KBM-7 (cell line): Measurements from ENCODE around the gene CAMK1D.

ENCODE experiments used
- DNase-seq: peaks from one replicate; pipeline ENCODE4 v3.0.0-alpha.2; 2015
- in situ Hi-C: fragments of 300-500 bp; cut with MboI; formaldehyde crosslinking; loops from 2 replicates; pipeline ENCODE4 v1.14.3; 2020; ENCODE audit warnings: low sequenced_read_pairs, low pct_unique_long_range_greater_than_20kb, mixed read lengths

The CAMK1D gene

DNA sequence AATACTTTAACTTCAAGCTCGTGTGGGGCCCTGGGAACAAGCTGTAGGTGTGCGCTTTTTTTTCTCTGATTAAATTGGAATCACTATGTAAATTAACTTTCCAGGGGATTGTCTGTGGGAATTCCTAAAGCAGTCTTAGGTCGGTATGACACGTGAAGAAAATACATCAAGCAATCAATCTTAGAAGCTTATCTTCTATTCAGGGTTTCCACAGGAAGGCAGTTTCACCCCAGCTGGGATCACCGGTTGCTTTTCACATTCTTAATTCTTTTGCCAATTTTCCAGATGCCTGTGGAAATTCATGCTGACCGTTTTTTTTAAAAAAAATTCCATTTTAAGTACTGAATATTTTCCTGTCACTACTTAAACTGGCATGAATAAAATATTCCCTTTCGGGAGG is 41.9 kb downstream of the CAMK1D start:
- DNase-seq, result no peak
- in situ Hi-C loops, result no loop called here

DNA sequence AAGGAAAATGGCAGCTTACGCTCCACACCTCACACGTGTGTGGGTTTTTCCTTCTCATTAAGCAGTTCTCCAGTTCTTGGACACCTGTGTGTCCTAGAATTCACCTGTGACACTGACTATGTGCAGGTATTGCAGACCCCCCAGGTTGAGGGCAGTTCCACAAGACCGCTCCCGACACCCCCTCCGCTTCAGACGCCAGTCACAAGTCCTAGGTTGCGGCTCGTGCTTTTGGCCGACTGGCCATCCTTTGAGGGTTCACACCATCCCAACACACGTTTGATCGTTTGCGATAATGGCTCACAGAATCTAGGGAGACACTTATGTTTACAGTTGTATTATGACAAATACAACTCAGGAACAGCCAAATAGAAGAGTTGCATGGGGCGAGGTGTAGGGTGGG is 44.5 kb downstream of the CAMK1D start:
- in situ Hi-C loops, result no loop called here
- no peak for DNase-seq

DNA sequence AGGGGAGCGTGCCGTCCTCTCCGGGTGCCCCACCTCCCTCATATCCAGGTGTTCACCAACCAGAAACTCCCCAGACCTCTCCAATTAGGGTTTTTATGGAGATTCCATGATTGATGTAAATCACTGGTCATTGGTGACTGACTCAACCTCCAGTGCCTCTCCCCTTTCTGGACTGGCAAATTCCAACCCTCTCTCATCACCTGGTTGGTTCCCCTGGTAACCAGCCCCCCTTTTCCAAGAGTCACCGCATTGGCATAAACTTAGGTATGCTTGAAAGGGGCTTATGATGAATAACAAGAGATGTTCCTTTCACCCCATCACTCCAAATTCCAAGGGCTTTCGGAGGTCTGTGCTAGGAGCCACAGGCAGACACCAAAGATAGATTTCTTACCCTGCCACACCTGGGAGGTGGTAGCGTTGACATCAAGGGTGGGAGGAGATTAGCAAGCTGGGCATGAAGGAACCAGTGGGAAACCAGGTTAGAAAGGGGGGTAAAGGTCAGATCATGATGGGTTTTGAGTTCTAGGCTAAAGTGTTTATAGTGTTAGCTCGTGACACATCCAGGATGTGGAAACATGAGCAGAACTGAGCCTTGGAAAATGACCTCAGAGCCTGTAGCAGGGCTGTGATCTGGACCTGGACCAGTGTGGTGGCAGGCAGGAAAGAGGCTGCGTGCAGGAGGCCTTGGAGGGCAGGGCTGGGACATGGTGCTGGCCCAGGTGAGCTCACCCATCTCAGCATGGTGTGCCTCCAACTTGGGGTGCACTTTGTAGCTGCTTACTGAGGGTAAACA is 45.1 kb downstream of the CAMK1D start:
- in situ Hi-C loops, result no loop called here
- no peak for DNase-seq

DNA sequence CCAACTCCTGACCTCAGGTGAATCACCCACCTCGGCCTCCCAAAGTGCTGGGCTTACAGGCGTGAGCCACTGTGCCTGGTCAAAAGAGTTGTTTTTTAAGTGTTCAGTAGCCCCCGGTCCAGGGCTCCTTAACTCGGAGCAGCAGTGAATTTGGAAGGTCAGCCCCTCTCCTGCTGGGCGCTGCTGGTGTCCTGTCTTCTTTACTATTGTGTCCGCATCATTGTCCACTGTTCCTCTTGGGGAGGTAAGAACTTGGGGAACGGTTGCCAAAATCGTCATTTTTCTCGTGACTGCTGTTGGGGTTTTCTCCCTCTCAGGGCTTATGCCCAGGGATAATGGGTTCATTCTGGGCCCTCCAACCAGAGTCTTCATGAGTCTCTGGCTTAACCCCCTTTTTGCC is 46.7 kb downstream of the CAMK1D start:
- in situ Hi-C loops, result no loop called here

DNA sequence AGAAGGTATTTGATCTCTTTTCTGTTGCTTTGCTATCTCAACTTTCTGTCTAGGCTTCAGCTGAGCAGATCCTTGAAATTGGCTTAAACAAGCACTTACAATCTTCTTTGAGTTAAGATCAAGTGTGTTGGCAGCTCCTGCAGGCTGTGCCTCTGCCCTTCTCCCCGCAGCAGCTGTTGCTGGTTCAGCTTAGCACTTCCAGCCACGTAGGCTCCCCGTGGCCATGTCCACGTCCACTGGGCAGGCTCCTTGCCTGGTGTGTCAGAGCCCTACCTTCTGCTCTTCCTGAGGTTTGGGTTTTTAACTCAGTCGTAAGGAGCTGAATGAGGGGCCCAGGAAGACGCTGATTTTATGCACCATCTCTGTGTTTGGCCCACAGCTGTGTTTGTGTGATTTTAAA is 47.2 kb downstream of the CAMK1D start:
- no peak for DNase-seq
- in situ Hi-C loops, result no loop called here

More for the DNA sequence above, 46.7 kb downstream of the CAMK1D start:
- DNase-seq, result no peak

DNA sequence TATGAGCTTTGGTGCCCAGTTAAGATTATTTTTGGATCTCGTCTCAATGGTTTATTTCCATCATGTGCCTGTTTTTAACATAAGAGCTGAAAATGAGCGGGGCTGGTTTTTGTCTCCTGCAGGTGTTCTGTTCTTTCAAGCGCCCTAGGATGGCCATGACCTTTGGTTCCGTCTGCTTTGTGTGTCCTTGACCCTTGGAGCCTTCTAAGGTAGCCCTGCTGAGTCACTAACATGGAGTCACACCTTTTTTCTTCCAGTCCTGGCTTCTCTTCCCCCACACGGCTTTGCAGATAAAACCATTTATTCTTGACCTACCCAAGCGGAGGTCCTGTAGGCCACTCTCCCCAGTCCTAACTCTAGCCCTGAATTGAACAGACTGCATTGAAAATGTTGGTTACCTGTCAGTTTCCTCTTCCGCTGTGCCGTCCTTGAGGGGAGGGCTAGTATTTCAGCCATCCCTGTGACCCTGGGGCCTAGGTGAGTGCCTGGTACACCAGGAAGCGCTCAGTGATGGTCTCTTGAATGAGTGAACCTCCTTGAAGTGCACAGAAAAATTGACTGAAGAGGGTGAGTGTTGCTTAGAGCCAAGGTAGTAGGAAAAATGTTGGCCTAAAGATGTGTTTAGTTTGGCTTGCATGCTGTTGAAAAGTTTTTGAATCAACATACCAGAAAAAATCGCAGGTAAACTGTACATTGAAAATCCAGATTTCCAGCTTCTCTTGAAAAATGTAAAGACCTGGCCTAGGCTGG is 48.0 kb downstream of the CAMK1D start:
- in situ Hi-C loops, result no loop called here
- DNase-seq, result no peak

DNA sequence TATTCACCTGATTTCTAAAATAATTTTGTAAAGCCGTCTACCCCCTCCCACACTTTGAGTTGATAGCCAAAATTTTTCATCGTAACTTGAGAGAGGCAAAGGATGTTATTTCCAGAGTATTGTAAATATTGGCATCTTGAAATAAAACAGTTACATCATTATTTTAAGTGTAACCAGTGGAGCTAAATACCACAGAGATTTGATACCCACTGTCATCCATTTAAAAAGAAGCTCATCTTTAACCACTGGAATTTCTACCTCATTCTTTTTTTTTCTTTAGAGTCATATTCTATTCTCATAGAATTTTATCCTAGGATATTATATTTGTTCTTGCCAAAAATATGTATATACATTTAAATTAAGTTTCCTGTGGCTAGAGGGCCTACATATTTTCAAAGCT is 48.6 kb downstream of the CAMK1D start:
- DNase-seq, result no peak
- in situ Hi-C loops, result no loop called here

DNA sequence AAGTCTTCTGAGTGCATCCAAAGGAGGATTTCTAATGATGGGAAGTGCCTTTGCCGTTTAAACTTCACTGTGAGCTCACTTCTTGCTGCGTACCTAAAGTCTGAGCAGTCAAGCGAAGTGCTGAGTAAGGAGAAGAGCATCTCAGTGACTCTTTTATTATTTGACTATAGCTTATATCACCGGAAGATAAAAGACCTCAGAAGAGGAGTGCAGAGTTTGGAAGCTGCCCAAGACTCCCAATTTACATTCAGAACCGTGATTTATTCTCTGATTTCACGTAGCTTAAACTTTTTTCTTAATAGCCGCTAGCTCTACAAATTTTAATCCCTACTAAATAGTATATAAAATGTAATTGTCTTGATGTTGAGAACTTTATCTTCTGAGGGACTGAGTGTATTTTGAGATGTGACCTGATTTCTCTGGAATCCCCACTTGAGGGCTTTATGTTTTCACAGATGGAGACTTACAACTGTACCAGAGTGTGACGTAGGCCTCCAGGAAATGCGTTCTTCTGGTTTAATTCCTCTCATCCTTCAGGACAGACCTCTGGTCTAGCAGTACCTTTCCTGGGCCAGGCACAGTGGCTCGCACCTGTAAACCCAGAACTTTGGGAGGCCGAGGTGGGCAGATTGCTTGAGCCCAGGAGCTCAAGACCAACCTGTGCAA is 51.1 kb downstream of the CAMK1D start:
- in situ Hi-C loops, result no loop called here
- DNase-seq, result no peak

DNA sequence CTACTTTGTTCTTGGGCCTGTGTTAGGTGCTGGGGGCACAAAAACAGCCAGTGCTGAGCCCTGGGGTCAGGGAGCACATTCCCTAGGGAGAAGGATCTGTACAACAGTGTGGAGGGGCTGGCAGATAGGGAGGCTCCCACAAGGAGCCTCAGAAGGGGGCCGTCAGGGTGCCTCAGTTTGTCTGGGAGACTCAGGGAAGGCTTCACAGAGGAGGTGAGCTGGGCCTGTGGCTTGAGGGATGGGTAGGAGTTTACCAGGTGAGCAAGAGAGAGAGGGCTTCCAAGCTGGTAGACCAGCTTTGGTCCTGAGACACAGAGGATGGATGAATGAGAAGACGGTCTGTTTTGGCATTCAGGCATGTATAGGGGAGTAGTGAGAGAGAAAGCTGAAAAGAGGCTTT is 52.1 kb downstream of the CAMK1D start:
- in situ Hi-C loops, result no loop called here
- no peak for DNase-seq

DNA sequence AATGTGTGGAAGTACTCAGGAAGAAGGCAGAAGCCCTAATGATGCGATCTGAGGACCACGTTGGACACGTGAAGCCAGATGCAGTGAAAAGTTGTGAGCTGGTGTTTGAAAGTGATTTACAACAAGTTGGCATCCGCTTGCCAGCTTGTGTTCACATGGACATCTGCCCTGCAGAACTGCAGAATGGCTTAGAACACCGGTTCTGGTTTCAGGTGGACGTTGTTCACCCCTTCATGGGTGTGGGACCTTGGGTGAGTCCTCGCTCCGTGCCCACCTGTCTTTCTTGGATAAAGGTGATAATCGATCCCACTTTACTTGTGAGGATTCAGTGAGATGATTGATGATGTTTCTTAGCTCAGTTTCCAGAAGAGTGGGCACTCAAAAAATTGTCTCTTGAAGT is 53.8 kb downstream of the CAMK1D start:
- in situ Hi-C loops, result no loop called here
- no peak for DNase-seq

DNA sequence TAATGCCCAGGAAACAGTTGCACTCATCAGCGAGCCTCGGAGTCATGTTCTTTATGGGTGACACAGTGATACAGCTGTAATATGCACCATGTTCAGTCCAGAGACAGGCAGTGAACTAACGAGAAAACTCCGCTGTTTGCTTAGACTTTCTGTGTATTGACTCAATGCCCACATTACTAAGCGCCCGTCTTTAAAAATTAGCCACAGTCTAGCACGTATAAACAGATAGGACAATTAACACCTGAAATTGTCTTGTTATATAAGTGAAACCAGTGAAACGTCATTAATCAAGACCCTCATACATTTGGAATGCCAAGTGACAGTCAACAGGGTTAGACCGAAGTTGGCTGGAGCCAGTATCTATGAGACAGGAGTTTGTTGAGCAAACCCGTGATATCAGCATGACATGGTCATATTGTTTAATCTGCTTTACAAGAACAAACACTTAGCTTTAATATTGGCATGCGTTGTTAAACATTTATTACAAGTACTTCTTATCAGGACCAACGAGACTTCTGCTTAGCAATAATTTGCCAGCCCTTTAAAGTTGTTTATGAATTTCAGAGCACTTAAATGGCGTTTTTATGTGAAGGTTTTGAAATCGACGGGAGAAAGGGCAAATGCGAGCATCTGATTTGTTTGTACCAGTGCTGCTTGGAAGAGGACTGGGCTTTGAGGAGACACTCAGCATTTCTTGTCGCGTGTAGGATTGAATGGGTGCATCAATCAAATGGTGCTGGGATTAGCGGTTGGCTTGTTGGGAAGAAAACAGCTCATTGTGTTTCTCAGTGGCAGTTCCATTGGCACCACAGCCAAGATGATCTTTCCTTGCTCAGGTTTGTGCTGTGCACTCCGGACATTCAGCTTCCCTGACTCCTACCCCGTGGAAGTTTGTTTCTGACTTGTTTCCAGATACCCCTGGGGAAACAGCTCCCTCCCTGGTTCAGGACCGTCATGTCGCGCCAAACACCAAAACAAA is 56.3 kb downstream of the CAMK1D start:
- in situ Hi-C loops, result no loop called here

DNA sequence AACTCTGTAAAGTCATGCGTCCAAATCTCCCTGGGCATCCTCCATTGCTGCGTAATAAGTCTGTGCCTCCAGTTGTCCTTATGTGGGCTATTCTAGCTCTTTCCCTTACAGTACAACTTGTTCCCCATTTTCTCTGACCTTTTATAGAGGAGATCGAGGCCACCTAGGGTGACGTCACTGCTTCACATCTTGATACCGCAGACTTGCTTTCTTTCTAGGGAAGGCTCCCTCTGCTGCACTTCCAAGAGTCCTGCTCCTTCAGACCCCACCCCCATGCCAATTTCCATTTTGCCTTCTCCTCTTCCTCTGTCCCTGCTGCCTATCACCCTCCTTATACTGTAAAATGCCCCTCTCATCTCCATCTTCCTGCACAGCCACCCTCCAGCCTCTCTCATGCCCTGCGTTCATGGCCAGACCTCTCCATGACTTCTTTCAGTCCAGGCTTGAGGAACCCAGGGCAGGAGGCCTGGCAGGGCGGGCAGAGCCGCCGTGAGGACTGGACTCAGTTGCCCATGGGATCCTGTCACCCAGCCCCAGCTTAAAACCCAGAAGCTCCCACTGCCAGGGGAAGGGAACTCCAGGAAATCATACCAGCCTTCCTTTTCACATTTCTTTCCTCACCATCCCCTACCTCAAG is 57.5 kb downstream of the CAMK1D start:
- in situ Hi-C loops, result no loop called here

More for the DNA sequence above, 56.3 kb downstream of the CAMK1D start:
- DNase-seq, result no peak

DNA sequence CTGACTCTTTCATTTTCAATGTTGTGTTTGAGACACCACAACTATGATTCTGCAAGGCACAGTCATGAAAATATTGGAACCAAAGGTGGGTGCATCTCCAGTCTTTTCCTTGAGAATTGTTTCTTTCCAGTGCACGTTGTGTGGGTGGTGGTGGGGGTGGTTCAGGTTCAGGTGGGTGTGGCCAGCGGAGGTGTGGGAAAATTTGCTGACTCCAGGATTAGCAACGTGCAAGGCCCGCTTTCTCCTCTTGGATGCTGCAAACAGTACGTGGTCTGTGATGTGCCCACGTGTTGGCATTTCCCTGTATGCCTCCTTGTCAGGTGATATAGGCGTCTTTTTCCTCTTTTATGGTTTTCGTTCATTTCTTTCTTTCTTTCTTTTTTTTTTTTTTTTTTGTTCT is 59.1 kb downstream of the CAMK1D start:
- in situ Hi-C loops, result no loop called here
- no peak for DNase-seq

More for the DNA sequence above, 57.5 kb downstream of the CAMK1D start:
- peak; percentile 14 for DNase-seq

DNA sequence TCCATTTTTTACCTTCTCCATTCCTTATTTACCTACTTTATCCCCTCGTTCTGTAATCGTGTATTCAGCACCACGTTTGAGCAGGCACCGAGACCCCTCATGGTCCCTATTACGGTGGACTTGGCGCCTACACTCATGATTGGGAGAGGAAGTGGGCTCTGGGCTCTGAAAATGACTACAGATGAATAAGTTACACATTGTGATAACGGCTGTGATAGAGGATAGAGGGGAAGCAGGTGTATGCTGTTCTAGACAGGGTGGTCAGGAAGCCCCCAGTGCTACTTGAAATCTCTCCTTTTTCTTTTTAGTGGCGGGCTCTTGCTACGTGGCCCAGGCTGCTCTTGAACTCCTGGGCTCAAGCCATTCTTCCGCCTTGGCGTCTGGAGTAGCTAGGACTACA is 59.8 kb downstream of the CAMK1D start:
- DNase-seq, result no peak
- in situ Hi-C loops, result no loop called here

DNA sequence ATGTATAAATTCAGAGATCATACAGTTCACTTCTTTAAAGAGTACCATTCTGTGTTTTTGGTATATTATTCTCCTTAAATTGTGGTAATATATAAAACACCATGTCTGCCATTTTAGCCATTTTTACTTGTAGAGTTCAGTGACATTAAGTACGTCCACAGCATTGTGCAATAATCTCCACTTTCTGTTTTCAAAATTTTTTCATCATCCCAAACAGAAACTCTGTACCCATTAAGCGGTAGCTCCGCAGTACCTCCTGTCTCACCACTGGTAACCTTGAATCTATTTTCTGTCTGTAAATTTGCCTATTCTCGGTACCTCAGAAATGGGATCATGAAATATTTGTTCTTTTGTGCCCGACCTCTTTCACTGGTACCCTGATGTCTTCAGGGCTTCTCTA is 60.3 kb downstream of the CAMK1D start:
- in situ Hi-C loops, result no loop called here
- no peak for DNase-seq

DNA sequence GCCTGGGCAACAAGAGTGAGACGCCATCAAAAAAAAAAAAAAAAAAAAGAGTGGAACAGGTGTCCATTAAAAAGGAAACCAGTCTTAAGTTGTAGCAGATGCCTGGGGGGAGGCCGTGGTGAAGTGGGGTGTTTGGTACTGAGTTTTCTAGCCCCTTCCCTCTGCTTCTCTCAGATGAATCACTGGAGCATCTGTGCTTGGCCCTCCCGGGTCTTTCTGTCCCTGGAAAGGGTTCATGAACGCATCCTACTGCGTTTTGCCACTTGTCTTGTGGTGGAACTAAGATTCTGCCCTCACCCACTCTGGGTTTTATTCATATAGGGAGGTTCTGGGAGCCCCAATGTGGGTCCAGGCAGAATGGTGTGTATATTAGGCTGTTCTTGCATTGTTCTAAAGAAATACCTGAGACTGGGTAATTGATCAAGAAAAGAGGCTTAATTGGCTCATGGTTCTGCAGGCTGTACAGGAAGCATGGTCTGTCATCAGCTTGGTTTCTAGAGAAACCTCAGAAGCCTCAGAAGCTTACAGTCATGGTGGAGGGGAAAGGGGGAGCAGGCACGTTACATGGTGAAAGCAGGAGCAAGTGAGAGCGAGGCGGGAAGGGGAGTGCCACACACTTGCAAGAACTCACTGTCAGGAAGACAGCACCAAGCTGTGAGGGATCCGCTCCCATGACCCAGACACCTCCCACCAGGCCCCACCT is 63.5 kb downstream of the CAMK1D start:
- in situ Hi-C loops, result no loop called here
- DNase-seq, result peak; percentile 20

DNA sequence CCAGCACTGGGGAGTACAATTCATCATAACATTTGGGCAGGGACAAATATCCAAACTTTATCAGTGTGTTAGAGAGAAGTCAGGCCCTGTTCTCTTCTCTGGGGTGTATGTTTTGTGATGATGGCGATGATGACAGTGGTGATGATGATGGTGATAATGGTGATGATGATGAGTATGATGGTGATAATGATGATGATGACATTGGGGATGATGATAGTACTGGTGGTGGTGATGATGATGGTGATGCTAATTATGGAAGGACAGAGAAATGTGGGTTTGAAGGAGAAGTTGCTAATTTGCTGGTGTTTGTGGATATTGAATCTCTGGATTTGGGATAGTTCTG is 64.0 kb downstream of the CAMK1D start:
- in situ Hi-C loops, result no loop called here
- no peak for DNase-seq

DNA sequence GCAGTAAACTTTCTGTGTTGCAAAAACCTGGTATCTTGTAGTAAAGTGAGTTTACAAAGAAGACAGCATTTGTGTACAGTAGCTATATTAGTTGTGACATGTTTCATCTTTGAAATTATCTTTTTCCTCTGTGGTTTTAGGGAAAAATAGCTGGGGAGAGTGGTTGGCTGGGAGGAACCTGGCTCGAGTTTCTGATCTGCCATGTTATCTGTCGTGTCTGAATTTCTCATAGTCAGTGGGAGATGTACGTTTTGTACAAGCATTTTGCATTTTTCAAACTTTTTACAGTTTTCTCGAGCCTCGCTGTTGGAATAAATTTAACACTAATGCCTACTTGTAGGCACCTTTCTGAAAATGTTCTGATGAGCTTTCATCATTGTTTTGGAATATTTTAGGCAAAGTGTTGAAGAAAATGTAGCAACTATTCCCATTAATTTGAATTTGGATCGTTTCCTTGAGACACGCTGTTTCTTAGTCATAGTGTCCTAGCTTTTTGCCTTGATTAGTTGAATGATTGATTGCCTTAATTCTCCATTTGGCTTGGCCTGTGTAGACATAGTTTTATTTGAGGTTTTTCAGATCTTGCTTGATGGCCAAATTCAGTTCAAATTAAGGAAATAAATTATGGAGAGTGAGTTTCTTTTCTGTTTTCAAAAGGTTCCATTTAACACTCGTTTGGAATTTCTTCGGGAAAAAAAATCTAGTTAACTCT is 65.1 kb downstream of the CAMK1D start:
- in situ Hi-C loops, result no loop called here
- DNase-seq, result no peak
